GM21526 (cell line): Measurements from ENCODE around the gene JRKL.
"Not testable (repeated sequence)": the region's sequence is repeated elsewhere in the genome, so short reads cannot be mapped to it uniquely, and the experiment has no call there.

Source experiments
- ATAC-seq: cut with Tn5 transposase; IDR thresholded peaks from one replicate; pipeline ENCODE4 v1.9.1; 2021; ENCODE audit warnings: moderate library complexity; ENCODE audit not compliant: unreplicated experiment, low FRiP score

The JRKL gene

GRCh38 chr11:96393753-96394348, 4.0 kb downstream of the JRKL start:
- ATAC-seq: no peak

GRCh38 chr11:96394773-96395172, 5.0 kb downstream of the JRKL start:
- no peak for ATAC-seq

GRCh38 chr11:96396637-96397036, 6.8 kb downstream of the JRKL start:
- no peak for ATAC-seq

GRCh38 chr11:96397863-96398262, 8.1 kb downstream of the JRKL start:
- no peak for ATAC-seq

- ATAC-seq: no peak
Observed at GRCh38 chr11:96400697-96401096, 10.9 kb downstream of the JRKL start.

- not testable (repeated sequence) for ATAC-seq
Observed at GRCh38 chr11:96411412-96411811, 21.6 kb downstream of the JRKL start.

GRCh38 chr11:96412761-96413381, 23.1 kb downstream of the JRKL start:
- no peak for ATAC-seq

- ATAC-seq: no peak
Observed at GRCh38 chr11:96413408-96413807, 23.6 kb downstream of the JRKL start.

GRCh38 chr11:96424693-96425092, 34.9 kb downstream of the JRKL start:
- no peak for ATAC-seq

GRCh38 chr11:96430668-96431067, 40.9 kb downstream of the JRKL start:
- ATAC-seq: no peak

GRCh38 chr11:96432654-96433053, 42.8 kb downstream of the JRKL start:
- ATAC-seq: not testable (repeated sequence)
